ENCODE results near the gene L3MBTL2.

DNA sequence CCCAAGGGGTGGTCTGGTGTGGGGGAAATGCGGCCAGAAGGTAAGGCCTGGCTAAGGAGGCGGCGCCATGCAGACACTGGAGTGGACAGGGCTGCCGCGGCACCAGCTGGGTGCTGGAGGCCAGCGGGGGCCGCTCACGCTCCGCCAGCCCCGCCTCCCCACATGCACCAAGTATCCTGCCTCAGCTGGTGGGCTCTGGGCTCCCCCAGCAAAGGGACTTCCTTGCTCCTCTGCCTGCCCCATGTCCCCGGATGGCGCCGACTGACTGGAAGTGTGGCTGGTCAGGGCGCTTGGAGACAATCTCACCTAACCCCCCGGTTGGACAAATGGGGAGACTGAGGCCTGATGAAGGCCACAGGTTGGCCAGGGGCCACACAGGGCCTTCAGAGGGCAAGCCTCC lies 43.2 kb downstream of the L3MBTL2 start:
- TF ChIP-seq ZNF274 (IDR thresholded peaks at IDR 0.05; ENCODE audit: low read depth, low read length) (no peak), YY1 (IDR thresholded peaks at IDR 0.05; ENCODE audit: insufficient read depth, insufficient read length) (no peak), SUZ12 (IDR thresholded peaks at IDR 0.05; ENCODE audit: extremely low read depth, insufficient read depth, insufficient read length) (no peak)

All from NT2/D1 (cell line).